HEK293T (cell line): ENCODE results near the gene CDH12.
"Not testable (repeated sequence)": the region's sequence is repeated elsewhere in the genome, so short reads cannot be mapped to it uniquely, and the experiment has no call there.

Experiments
- CTCF ChIA-PET: fragments of 350-600 bp; formaldehyde crosslinking; extraction: SDS; loops from one replicate; lab custom pipeline; 2021; ENCODE audit warnings: antibody characterized with exemption, inconsistent platforms; lab: Yijun Ruan, JAX
- POLR2A ChIA-PET: fragments of 350-600 bp; formaldehyde crosslinking; extraction: SDS; loops from one replicate; lab custom pipeline; 2020; ENCODE audit warnings: antibody characterized with exemption, inconsistent platforms; lab: Yijun Ruan, JAX
- DNase-seq: peaks from one replicate; pipeline ENCODE4 v3.0.0; 2012; ENCODE audit warnings: mixed read lengths; ENCODE audit errors: extremely low spot score
- ARNT ChIP-seq: fragments of 450-650 bp; IDR thresholded peaks from 2 replicates; pipeline ENCODE4 v1.6.1; 2017; ENCODE audit warnings: mild to moderate bottlenecking
- BHLHE40 ChIP-seq: fragments of 450-650 bp; IDR thresholded peaks from 2 replicates; pipeline ENCODE4 v1.6.1; 2016; ENCODE audit warnings: mild to moderate bottlenecking, moderate library complexity, borderline replicate concordance
- CTBP1 ChIP-seq: fragments of 450-650 bp; IDR thresholded peaks from 2 replicates; pipeline ENCODE4 v1.6.1; 2016; ENCODE audit warnings: borderline replicate concordance
- ELF4 ChIP-seq: fragments of 450-650 bp; IDR thresholded peaks from 2 replicates; pipeline ENCODE4 v1.6.1; 2017; ENCODE audit warnings: antibody characterized with exemption
- FOXA1 ChIP-seq: fragments of 450-650 bp; IDR thresholded peaks from 2 replicates; pipeline ENCODE4 v1.6.1; 2016; ENCODE audit warnings: mild to moderate bottlenecking
- FOXK2 ChIP-seq: fragments of 450-650 bp; IDR thresholded peaks from 2 replicates; pipeline ENCODE4 v1.6.1; 2016; ENCODE audit warnings: mild to moderate bottlenecking
- FOXM1 ChIP-seq: fragments of 450-650 bp; IDR thresholded peaks from 2 replicates; pipeline ENCODE4 v1.6.1; 2017; ENCODE audit warnings: mild to moderate bottlenecking, borderline replicate concordance
- HDGF ChIP-seq: fragments of 450-650 bp; IDR thresholded peaks from 2 replicates; pipeline ENCODE4 v1.6.1; 2017; ENCODE audit warnings: antibody characterized with exemption, borderline replicate concordance
- L3MBTL2 ChIP-seq: fragments of 450-650 bp; conservative IDR thresholded peaks from 2 replicates; pipeline ENCODE4 v1.6.1; 2016; ENCODE audit warnings: mild to moderate bottlenecking
- LEF1 ChIP-seq: fragments of 450-650 bp; IDR thresholded peaks from 2 replicates; pipeline ENCODE4 v1.6.1; 2017; ENCODE audit warnings: mild to moderate bottlenecking, borderline replicate concordance
- NFRKB ChIP-seq: fragments of 450-650 bp; IDR thresholded peaks from 2 replicates; pipeline ENCODE4 v1.6.1; 2016; ENCODE audit warnings: mild to moderate bottlenecking, moderate library complexity
- PKNOX1 ChIP-seq: fragments of 450-650 bp; IDR thresholded peaks from 2 replicates; pipeline ENCODE4 v1.6.1; 2016
- SP1 ChIP-seq: fragments of 450-650 bp; IDR thresholded peaks from 2 replicates; pipeline ENCODE4 v1.6.1; 2017
- SUZ12 ChIP-seq: fragments of 450-650 bp; IDR thresholded peaks from 2 replicates; pipeline ENCODE4 v1.6.1; 2016; ENCODE audit warnings: mild to moderate bottlenecking
- TARDBP ChIP-seq: fragments of 450-650 bp; IDR thresholded peaks from 2 replicates; pipeline ENCODE4 v1.6.1; 2016
- ZNF384 ChIP-seq: fragments of 450-650 bp; IDR thresholded peaks from 2 replicates; pipeline ENCODE4 v1.6.1; 2016

CDH12 gene

GRCh38 chr5:22242532-22242931 lies 610.6 kb downstream of the CDH12 start:
- ChIA-PET CTCF (no interaction called here), POLR2A (no interaction called here)
- DNase-seq, result no peak
- no peak for TF ChIP-seq ZNF384

GRCh38 chr5:22238047-22238446 lies 615.1 kb downstream of the CDH12 start:
- ChIA-PET POLR2A (no interaction called here), CTCF (interaction anchor here (0.6 kb wide), 1 partner anchor 198 kb away, joined by 3 read pairs; no protein-coding TSS in a partner anchor)
- TF ChIP-seq LEF1 (no peak), SP1 (no peak), ARNT (no peak), BHLHE40 (no peak), ZNF384 (no peak), FOXM1 (no peak), CTBP1 (no peak), SUZ12 (no peak), ELF4 (no peak), L3MBTL2 (no peak), NFRKB (no peak), FOXK2 (no peak), HDGF (no peak), FOXA1 (no peak), PKNOX1 (no peak), TARDBP (no peak)
- DNase-seq, result no peak

GRCh38 chr5:22226423-22226822 lies 626.7 kb downstream of the CDH12 start:
- DNase-seq, result no peak
- CTCF ChIA-PET, result no interaction called here
- TF ChIP-seq SUZ12 (no peak), ARNT (no peak), L3MBTL2 (no peak), FOXK2 (no peak), CTBP1 (no peak), NFRKB (no peak), ELF4 (no peak), LEF1 (no peak), FOXA1 (no peak), FOXM1 (no peak), HDGF (no peak)
- POLR2A ChIA-PET, result no interaction called here

- ChIA-PET CTCF (no interaction called here), POLR2A (no interaction called here)
- no peak for DNase-seq
- TF ChIP-seq ARNT (no peak), SP1 (no peak), CTBP1 (no peak), ELF4 (no peak), TARDBP (no peak), FOXM1 (no peak), L3MBTL2 (no peak), SUZ12 (no peak), FOXA1 (no peak), NFRKB (no peak), LEF1 (no peak), PKNOX1 (no peak), ZNF384 (no peak), FOXK2 (no peak), HDGF (no peak), BHLHE40 (no peak)
Measured at GRCh38 chr5:22223079-22223478, 630.1 kb downstream of the CDH12 start.

- POLR2A ChIA-PET, CTCF ChIA-PET, DNase-seq: not testable (repeated sequence)
Measured at GRCh38 chr5:22213703-22214495, 639.2 kb downstream of the CDH12 start.

GRCh38 chr5:22212254-22212991 lies 640.7 kb downstream of the CDH12 start:
- CTCF ChIA-PET, DNase-seq, POLR2A ChIA-PET: not testable (repeated sequence)

- DNase-seq, CTCF ChIA-PET, POLR2A ChIA-PET: not testable (repeated sequence)
Measured at GRCh38 chr5:22208463-22208862, 644.7 kb downstream of the CDH12 start.

- DNase-seq, POLR2A ChIA-PET, CTCF ChIA-PET: not testable (repeated sequence)
Measured at GRCh38 chr5:22188651-22189050, 664.5 kb downstream of the CDH12 start.

GRCh38 chr5:22187632-22188228 lies 665.4 kb downstream of the CDH12 start:
- POLR2A ChIA-PET, CTCF ChIA-PET, DNase-seq: not testable (repeated sequence)

GRCh38 chr5:22169226-22169625 lies 683.9 kb downstream of the CDH12 start:
- DNase-seq, POLR2A ChIA-PET: not testable (repeated sequence)

GRCh38 chr5:22168704-22169103 lies 684.4 kb downstream of the CDH12 start:
- POLR2A ChIA-PET, DNase-seq, CTCF ChIA-PET: not testable (repeated sequence)

More at GRCh38 chr5:22169226-22169625, 683.9 kb downstream of the CDH12 start:
- CTCF ChIA-PET, result not testable (repeated sequence)

- POLR2A ChIA-PET, DNase-seq, CTCF ChIA-PET: not testable (repeated sequence)
Measured at GRCh38 chr5:22165931-22166330, 687.2 kb downstream of the CDH12 start.
